ENCODE data around the gene IFT25. TPM values are rescaled to one million over a fixed set of nuclear protein-coding genes. Genes with fewer than 3 reads are reported as not detected.
A peak's percentile ranks its signal among the peaks of the same experiment; 100 is the strongest.

IFT25 gene
- total and polyA plus RNA-seq, 2 of the 13 experiments (the other 11 are each of a cell fraction or from before 2014, with no cell fraction given): 19.7 to 48.0 TPM

DNA sequence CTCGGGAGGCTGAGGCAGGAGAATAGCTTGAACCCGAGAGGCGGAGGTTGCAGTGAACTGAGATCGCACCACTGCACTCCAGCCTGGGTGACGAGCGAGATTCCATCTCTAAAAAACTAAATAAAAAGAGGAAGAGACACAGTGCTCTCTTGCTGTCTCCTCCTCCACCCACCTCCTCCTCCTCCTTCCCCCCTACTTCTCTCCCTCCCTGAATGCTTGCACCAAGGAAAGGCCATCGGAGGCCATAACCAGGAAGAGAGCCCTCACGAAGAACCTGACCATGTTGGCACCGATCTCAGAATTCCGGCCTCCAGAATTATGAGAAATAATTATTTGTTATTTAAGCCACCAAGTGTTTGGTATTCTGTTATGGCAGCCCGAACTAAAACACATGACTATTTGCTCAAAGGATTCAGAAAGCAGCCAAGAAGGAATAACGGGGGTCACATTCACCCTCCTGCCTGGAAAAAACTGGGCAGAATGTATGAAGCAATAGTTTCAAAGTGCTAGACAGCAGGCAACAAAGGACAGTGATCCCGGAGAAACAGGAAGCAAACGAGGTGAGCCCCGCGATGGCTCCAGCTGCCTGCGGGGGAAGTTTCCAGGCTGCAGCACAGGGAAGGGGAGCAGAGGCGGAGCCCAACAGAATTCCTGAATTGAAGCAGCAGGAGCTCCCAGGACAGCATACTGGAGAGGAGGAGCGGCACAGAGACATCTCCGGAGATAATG lies 36.7 kb upstream of the IFT25 start (continued):
- TF ChIP-seq, protein P1, sequence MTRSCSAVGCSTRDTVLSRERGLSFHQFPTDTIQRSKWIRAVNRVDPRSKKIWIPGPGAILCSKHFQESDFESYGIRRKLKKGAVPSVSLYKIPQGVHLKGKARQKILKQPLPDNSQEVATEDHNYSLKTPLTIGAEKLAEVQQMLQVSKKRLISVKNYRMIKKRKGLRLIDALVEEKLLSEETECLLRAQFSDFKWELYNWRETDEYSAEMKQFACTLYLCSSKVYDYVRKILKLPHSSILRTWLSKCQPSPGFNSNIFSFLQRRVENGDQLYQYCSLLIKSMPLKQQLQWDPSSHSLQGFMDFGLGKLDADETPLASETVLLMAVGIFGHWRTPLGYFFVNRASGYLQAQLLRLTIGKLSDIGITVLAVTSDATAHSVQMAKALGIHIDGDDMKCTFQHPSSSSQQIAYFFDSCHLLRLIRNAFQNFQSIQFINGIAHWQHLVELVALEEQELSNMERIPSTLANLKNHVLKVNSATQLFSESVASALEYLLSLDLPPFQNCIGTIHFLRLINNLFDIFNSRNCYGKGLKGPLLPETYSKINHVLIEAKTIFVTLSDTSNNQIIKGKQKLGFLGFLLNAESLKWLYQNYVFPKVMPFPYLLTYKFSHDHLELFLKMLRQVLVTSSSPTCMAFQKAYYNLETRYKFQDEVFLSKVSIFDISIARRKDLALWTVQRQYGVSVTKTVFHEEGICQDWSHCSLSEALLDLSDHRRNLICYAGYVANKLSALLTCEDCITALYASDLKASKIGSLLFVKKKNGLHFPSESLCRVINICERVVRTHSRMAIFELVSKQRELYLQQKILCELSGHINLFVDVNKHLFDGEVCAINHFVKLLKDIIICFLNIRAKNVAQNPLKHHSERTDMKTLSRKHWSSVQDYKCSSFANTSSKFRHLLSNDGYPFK (CRISPR knock-in tag; IDR thresholded peaks at IDR 0.05; ENCODE audit: borderline replicate concordance): peak; percentile 11; the same call in 1 of the 2 replicates
- TF ChIP-seq, protein P2, sequence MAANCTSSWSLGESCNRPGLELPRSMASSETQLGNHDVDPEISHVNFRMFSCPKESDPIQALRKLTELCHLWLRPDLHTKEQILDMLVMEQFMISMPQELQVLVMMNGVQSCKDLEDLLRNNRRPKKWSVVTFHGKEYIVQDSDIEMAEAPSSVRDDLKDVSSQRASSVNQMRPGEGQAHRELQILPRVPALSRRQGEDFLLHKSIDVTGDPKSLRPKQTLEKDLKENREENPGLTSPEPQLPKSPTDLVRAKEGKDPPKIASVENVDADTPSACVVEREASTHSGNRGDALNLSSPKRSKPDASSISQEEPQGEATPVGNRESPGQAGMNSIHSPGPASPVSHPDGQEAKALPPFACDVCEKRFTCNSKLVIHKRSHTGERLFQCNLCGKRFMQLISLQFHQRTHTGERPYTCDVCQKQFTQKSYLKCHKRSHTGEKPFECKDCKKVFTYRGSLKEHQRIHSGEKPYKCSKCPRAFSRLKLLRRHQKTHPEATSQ (CRISPR knock-in tag; IDR thresholded peaks at IDR 0.05; ENCODE audit: borderline replicate concordance): 0 out of 2 replicates have a peak, but pooled peaks have one; percentile 32
- TF ChIP-seq NFRKB (IDR thresholded peaks at IDR 0.05) (no peak), TAF1 (CRISPR knock-in tag; IDR thresholded peaks at IDR 0.05) (peak; percentile 55; the same call in 1 of the 2 replicates), ZNF251 (CRISPR knock-in tag; IDR thresholded peaks at IDR 0.05) (no peak), U2AF2 (IDR thresholded peaks at IDR 0.05; ENCODE audit: low read depth, low read length) (no peak)
- TF ChIP-seq, protein P3, sequence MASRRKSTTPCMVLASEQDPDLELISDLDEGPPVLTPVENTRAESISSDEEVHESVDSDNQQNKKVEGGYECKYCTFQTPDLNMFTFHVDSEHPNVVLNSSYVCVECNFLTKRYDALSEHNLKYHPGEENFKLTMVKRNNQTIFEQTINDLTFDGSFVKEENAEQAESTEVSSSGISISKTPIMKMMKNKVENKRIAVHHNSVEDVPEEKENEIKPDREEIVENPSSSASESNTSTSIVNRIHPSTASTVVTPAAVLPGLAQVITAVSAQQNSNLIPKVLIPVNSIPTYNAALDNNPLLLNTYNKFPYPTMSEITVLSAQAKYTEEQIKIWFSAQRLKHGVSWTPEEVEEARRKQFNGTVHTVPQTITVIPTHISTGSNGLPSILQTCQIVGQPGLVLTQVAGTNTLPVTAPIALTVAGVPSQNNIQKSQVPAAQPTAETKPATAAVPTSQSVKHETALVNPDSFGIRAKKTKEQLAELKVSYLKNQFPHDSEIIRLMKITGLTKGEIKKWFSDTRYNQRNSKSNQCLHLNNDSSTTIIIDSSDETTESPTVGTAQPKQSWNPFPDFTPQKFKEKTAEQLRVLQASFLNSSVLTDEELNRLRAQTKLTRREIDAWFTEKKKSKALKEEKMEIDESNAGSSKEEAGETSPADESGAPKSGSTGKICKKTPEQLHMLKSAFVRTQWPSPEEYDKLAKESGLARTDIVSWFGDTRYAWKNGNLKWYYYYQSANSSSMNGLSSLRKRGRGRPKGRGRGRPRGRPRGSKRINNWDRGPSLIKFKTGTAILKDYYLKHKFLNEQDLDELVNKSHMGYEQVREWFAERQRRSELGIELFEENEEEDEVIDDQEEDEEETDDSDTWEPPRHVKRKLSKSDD (CRISPR knock-in tag; IDR thresholded peaks at IDR 0.05; ENCODE audit: low read depth): no peak
- TF ChIP-seq, protein P4, sequence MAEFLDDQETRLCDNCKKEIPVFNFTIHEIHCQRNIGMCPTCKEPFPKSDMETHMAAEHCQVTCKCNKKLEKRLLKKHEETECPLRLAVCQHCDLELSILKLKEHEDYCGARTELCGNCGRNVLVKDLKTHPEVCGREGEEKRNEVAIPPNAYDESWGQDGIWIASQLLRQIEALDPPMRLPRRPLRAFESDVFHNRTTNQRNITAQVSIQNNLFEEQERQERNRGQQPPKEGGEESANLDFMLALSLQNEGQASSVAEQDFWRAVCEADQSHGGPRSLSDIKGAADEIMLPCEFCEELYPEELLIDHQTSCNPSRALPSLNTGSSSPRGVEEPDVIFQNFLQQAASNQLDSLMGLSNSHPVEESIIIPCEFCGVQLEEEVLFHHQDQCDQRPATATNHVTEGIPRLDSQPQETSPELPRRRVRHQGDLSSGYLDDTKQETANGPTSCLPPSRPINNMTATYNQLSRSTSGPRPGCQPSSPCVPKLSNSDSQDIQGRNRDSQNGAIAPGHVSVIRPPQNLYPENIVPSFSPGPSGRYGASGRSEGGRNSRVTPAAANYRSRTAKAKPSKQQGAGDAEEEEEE (CRISPR knock-in tag; IDR thresholded peaks at IDR 0.05; ENCODE audit: borderline replicate concordance): no peak
- TF ChIP-seq, protein P5, sequence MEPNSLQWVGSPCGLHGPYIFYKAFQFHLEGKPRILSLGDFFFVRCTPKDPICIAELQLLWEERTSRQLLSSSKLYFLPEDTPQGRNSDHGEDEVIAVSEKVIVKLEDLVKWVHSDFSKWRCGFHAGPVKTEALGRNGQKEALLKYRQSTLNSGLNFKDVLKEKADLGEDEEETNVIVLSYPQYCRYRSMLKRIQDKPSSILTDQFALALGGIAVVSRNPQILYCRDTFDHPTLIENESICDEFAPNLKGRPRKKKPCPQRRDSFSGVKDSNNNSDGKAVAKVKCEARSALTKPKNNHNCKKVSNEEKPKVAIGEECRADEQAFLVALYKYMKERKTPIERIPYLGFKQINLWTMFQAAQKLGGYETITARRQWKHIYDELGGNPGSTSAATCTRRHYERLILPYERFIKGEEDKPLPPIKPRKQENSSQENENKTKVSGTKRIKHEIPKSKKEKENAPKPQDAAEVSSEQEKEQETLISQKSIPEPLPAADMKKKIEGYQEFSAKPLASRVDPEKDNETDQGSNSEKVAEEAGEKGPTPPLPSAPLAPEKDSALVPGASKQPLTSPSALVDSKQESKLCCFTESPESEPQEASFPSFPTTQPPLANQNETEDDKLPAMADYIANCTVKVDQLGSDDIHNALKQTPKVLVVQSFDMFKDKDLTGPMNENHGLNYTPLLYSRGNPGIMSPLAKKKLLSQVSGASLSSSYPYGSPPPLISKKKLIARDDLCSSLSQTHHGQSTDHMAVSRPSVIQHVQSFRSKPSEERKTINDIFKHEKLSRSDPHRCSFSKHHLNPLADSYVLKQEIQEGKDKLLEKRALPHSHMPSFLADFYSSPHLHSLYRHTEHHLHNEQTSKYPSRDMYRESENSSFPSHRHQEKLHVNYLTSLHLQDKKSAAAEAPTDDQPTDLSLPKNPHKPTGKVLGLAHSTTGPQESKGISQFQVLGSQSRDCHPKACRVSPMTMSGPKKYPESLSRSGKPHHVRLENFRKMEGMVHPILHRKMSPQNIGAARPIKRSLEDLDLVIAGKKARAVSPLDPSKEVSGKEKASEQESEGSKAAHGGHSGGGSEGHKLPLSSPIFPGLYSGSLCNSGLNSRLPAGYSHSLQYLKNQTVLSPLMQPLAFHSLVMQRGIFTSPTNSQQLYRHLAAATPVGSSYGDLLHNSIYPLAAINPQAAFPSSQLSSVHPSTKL (CRISPR knock-in tag; IDR thresholded peaks at IDR 0.05): peak; percentile 58
- TF ChIP-seq, protein P6, sequence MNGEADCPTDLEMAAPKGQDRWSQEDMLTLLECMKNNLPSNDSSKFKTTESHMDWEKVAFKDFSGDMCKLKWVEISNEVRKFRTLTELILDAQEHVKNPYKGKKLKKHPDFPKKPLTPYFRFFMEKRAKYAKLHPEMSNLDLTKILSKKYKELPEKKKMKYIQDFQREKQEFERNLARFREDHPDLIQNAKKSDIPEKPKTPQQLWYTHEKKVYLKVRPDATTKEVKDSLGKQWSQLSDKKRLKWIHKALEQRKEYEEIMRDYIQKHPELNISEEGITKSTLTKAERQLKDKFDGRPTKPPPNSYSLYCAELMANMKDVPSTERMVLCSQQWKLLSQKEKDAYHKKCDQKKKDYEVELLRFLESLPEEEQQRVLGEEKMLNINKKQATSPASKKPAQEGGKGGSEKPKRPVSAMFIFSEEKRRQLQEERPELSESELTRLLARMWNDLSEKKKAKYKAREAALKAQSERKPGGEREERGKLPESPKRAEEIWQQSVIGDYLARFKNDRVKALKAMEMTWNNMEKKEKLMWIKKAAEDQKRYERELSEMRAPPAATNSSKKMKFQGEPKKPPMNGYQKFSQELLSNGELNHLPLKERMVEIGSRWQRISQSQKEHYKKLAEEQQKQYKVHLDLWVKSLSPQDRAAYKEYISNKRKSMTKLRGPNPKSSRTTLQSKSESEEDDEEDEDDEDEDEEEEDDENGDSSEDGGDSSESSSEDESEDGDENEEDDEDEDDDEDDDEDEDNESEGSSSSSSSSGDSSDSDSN (CRISPR knock-in tag; IDR thresholded peaks at IDR 0.05): peak; percentile 67

All from HepG2 (cell line).